Brain microvascular endothelial cell (primary cell): ENCODE results near the gene MYLK4.

Source experiments
- DNase-seq: peaks from one replicate; pipeline ENCODE4 v3.0.0-alpha.2; 2020
- H3K27ac ChIP-seq: fragments of 250-450 bp; sonication (Bioruptor Pico); 2 replicates; pipeline ENCODE4 v1.5.1; 2020; ENCODE audit warnings: mild to moderate bottlenecking, moderate library complexity
- H3K27me3 ChIP-seq: fragments of 250-450 bp; sonication (Bioruptor Pico); replicated peaks from 2 replicates; pipeline ENCODE4 v1.5.1; 2020; ENCODE audit warnings: mild to moderate bottlenecking
- H3K36me3 ChIP-seq: fragments of 250-450 bp; sonication (Bioruptor Pico); replicated peaks from 2 replicates; pipeline ENCODE4 v1.5.1; 2020; ENCODE audit warnings: mild to moderate bottlenecking
- H3K4me3 ChIP-seq: 2 replicates; pipeline ENCODE4 v1.5.1; 2011; ENCODE audit warnings: low read depth, mild to moderate bottlenecking, control low read depth, low read length, moderate library complexity
- CTCF ChIP-seq: IDR thresholded peaks from 2 replicates; pipeline ENCODE4 v1.5.1; 2011; ENCODE audit warnings: low read depth, mild to moderate bottlenecking, moderate library complexity, low read length, control low read depth, inconsistent platforms; ENCODE audit errors: missing control alignments
- in situ Hi-C: cut with HindIII; loops from 2 replicates; pipeline ENCODE4 v1.10.0; 2017; ENCODE audit warnings: low sequenced_read_pairs, low pct_ligation_motif_present

Gene MYLK4

GRCh38 chr6:2663123-2663522, 87.6 kb downstream of the MYLK4 start:
- no peaks in the 10 kb centered on the region for H3K36me3 ChIP-seq
- no peak overlapping the region for H3K4me3 ChIP-seq
- no peak overlapping the region for H3K27ac ChIP-seq
- no peak for TF ChIP-seq CTCF
- no peak for DNase-seq
- in situ Hi-C loops, result no loop called here
- H3K27me3 ChIP-seq, result no peaks in the 10 kb centered on the region

DNA sequence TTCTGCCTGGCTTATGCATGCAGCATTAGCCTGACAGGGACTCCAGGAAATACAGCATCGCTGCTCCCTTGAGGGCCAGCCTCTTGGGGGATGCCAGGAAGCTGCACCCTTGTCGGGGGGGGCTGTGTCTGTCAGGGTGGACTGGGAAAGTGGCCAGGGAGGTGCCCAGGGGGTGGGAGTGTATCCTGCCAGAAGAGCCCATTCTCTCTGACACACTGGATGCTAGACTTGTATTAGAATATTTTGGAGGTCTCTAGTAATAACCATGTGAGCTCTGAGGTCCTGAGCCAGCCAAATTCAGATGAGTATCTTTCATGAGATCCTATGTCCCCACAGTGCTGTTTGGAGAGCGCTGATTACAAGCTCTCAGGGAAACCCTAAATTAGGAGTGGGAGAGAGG, 89.1 kb downstream of the MYLK4 start:
- in situ Hi-C loops, result no loop called here
- TF ChIP-seq CTCF, result no peak

DNA sequence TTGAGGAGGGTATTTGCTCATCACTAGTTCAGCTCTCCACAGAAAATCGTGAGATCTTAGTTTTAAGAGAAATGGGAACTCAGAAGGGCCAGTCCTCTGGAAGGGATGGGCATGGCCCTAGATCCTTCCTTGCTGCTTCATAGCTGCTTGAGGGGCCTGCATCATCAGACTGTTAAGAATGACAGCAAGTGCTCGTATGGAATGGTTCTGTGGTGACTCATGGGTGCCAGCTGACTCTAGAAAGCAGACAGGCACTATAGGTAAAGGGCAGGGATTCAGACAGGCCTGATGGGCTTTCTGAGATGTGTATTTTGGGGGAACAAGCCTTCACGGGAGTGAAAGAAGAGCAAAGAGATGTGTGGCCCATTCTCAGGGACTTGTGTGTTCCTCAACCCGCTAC, 90.8 kb downstream of the MYLK4 start:
- no peak overlapping the region for H3K27ac ChIP-seq
- no peaks in the 10 kb centered on the region for H3K36me3 ChIP-seq
- no peak for DNase-seq
- no peak for TF ChIP-seq CTCF
- in situ Hi-C loops, result no loop called here
- no peaks in the 10 kb centered on the region for H3K27me3 ChIP-seq
- H3K4me3 ChIP-seq, result no peak overlapping the region

More for the DNA sequence above, 89.1 kb downstream of the MYLK4 start:
- no peaks in the 10 kb centered on the region for H3K36me3 ChIP-seq
- H3K27ac ChIP-seq, result no peak overlapping the region
- no peak overlapping the region for H3K4me3 ChIP-seq
- no peak for DNase-seq
- no peaks in the 10 kb centered on the region for H3K27me3 ChIP-seq

- TF ChIP-seq CTCF, result no peak
Measured at GRCh38 chr6:2659381-2659780, 91.3 kb downstream of the MYLK4 start.

DNA sequence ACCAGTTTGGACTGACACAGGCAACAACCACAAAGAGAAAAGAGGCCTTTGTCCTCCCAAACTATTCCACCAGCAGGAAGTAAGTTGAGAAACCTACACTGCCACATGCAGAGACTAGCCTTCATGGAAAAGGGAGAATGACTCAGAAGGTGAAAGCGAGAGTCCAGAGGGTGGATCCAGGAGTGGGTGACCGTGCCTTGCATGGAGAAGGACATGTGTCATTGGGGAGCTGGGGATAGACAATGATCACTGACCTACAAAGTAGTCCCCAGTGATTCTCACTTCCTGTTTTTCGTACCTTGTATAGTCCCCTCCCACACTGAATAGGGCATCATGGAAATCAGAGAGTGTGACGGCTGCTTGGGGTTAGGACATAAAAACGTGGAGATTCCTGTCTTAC, 91.9 kb downstream of the MYLK4 start:
- no peak overlapping the region for H3K27ac ChIP-seq
- DNase-seq, result no peak
- no peak for TF ChIP-seq CTCF
- in situ Hi-C loops, result no loop called here
- no peak overlapping the region for H3K4me3 ChIP-seq
- no peaks in the 10 kb centered on the region for H3K27me3 ChIP-seq
- H3K36me3 ChIP-seq, result no peaks in the 10 kb centered on the region

More at GRCh38 chr6:2659381-2659780, 91.3 kb downstream of the MYLK4 start:
- Histone ChIP-seq H3K27ac (no peak overlapping the region), H3K4me3 (no peak overlapping the region), H3K36me3 (no peaks in the 10 kb centered on the region), H3K27me3 (no peaks in the 10 kb centered on the region)
- DNase-seq, result no peak
- in situ Hi-C loops, result no loop called here

DNA sequence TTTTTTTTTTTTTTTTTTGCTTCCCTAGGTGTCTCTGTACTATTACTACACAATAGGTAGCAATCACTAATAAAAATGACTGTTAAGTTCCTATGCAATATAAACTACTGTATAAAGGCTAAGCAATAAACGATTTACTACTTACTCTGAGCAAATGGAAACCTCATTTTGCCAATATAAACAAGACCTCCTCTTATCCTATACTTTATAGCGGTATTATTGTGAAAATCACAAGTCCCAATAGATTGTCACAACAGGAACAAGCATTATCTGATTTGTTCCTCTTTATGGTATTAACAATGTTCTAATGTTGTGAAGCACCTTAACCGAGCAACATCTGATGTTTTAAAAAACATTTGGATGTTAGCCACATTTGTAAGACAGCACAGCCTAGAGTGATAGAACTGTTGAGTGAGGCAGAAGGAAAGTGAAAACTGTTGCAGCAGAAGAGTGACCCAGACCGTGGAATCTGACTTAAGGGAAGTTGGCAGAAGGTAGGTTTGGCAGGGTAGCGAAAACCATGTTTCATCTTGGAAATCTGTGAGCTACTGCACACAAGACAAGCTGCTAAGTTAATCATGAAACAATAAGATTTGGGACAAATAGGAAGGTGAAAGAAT, 94.2 kb downstream of the MYLK4 start:
- in situ Hi-C loops, result no loop called here
- H3K4me3 ChIP-seq, result no peak overlapping the region
- DNase-seq, result no peak
- TF ChIP-seq CTCF, result no peak
- no peaks in the 10 kb centered on the region for H3K36me3 ChIP-seq
- no peak overlapping the region for H3K27ac ChIP-seq
- H3K27me3 ChIP-seq, result no peaks in the 10 kb centered on the region
